HepG2 (cell line): Measurements from ENCODE around the gene EIF4EBP3. TPM values are rescaled to one million over a fixed set of nuclear protein-coding genes. Genes with fewer than 3 reads are reported as not detected.
A peak's percentile ranks its signal among the peaks of the same experiment; 100 is the strongest.

Source experiments
- ARID4A ChIP-seq: sonication (generic); formaldehyde crosslinking; IDR thresholded peaks from 2 replicates; pipeline ENCODE4 v1.5.0; 2020; ENCODE audit warnings: mild to moderate bottlenecking, missing genetic modification reagents, borderline replicate concordance
- ATF7-NPFF ChIP-seq: sonication (generic); formaldehyde crosslinking; IDR thresholded peaks from 2 replicates; pipeline ENCODE4 v1.8.1; 2023; ENCODE audit warnings: mild to moderate bottlenecking, low read depth, missing genetic modification reagents, moderate library complexity
- CSRNP2 ChIP-seq: sonication (generic); formaldehyde crosslinking; conservative IDR thresholded peaks from 2 replicates; pipeline ENCODE4 v1.8.0; 2022; ENCODE audit warnings: low read depth, missing genetic modification reagents
- MLXIP ChIP-seq: sonication (generic); formaldehyde crosslinking; IDR thresholded peaks from 2 replicates; pipeline ENCODE4 v1.9.0; 2021; ENCODE audit warnings: missing genetic modification reagents, borderline replicate concordance
- NFE2L1 ChIP-seq: sonication (generic); formaldehyde crosslinking; IDR thresholded peaks from 2 replicates; pipeline ENCODE4 v1.4.0; 2020; ENCODE audit warnings: missing genetic modification reagents, mild to moderate bottlenecking, borderline replicate concordance
- NFRKB ChIP-seq: fragments of 450-650 bp; IDR thresholded peaks from 2 replicates; pipeline ENCODE4 v1.6.1; 2017
- PPARG ChIP-seq: conservative IDR thresholded peaks from 2 replicates; pipeline ENCODE4 v1.6.1; 2016; ENCODE audit warnings: missing biosample characterization, missing genetic modification reagents
- REST ChIP-seq, 2 experiments: IDR thresholded peaks; 2 replicates each; pipeline ENCODE4 v1.6.1; 2011 to 2012; ENCODE audit warnings: low read length in 2 of 2, borderline replicate concordance in 1 of 2, low read depth in 1 of 2, mild to moderate bottlenecking in 1 of 2, moderate library complexity in 1 of 2
- SAP130 ChIP-seq: IDR thresholded peaks from 2 replicates; pipeline ENCODE4 v1.6.1; 2016; ENCODE audit warnings: low read depth
- TFDP1 ChIP-seq: IDR thresholded peaks from 2 replicates; pipeline ENCODE4 v1.6.1; 2016; ENCODE audit warnings: missing compliant biosample characterization, missing genetic modification reagents, borderline replicate concordance
- ZBTB14 ChIP-seq: sonication (generic); formaldehyde crosslinking; IDR thresholded peaks from 2 replicates; pipeline ENCODE4 v1.4.0; 2020; ENCODE audit warnings: missing genetic modification reagents
- ZNF672 ChIP-seq: sonication (generic); formaldehyde crosslinking; IDR thresholded peaks from 2 replicates; pipeline ENCODE4 v1.8.1; 2022; ENCODE audit warnings: missing genetic modification reagents
- ZSCAN25 ChIP-seq: sonication (generic); formaldehyde crosslinking; IDR thresholded peaks from 2 replicates; pipeline ENCODE4 v1.8.0; 2022; ENCODE audit warnings: mild to moderate bottlenecking, missing genetic modification reagents
- polyA plus RNA-seq, 8 experiments: library from polyadenylated mRNA; depleted of rRNA in 3 of 8; stranded (reverse) in 7 of 8; unstranded in 1 of 8; fragments of >200 nt; fragmentation: Illumina TruSeq in 4 of 8; extraction: Trizol in 4 of 8; gene quantifications; 2 replicates each; pipeline versions ENCODE4 v1.2.1 to v1.2.3, GENCODE V29; 2011 to 2016; ENCODE audit warnings: low read depth in 4 of 8, missing spikeins in 1 of 8, mixed read lengths in 1 of 8; ENCODE audit not compliant: insufficient read depth in 1 of 8
- total RNA-seq, 5 experiments: library from RNA; depleted of rRNA; stranded (reverse); fragments of >200 nt; fragmentation: Illumina TruSeq; extraction: Trizol; gene quantifications; 2 replicates each; pipeline ENCODE4 v1.2.3, GENCODE V29; 2016; ENCODE audit warnings: low read depth in 1 of 5

EIF4EBP3 gene
- total and polyA plus RNA-seq, 2 of the 13 experiments (the other 11 are each of a cell fraction or from before 2014, with no cell fraction given) = 0.61 to 1.7 TPM

GRCh38 chr5:140557136-140557805, 9.8 kb downstream of the EIF4EBP3 start, which contains the start of gene SRA1 (continued):
- TF ChIP-seq MLXIP (CRISPR knock-in tag) (no peak), ARID4A (CRISPR knock-in tag) (peak; percentile 95), PPARG (CRISPR knock-in tag) (peak; percentile 12; the same call in 1 of the 2 replicates), ZBTB14 (CRISPR knock-in tag) (no peak), CSRNP2 (no peak), TFDP1 (CRISPR knock-in tag) (peak; percentile 83; the same call in 1 of the 2 replicates), NFE2L1 (CRISPR knock-in tag) (no peak), ZSCAN25 (CRISPR knock-in tag) (peak; percentile 48; the same call in 1 of the 2 replicates), ZNF672 (CRISPR knock-in tag) (no peak), NFRKB (no peak), ATF7-NPFF (peak; percentile 90), SAP130 (CRISPR knock-in tag) (peak; percentile 97), REST (IDR thresholded peaks at IDR 0.05; ENCODE audit: borderline replicate concordance in 1 of 2, low read depth in 1 of 2, low read length in 2 of 2) (no peak; a peak in 1 of 4 replicates)
